Gastrocnemius medialis (tissue), 4 donors: ENCODE results near the gene CSPG4. TPM values are rescaled to one million over a fixed set of nuclear protein-coding genes. Genes with fewer than 3 reads are reported as not detected.
A peak's percentile ranks its signal among the peaks of the same experiment; 100 is the strongest.
"Not testable (repeated sequence)": the region's sequence is repeated elsewhere in the genome, so short reads cannot be mapped to it uniquely, and the experiment has no call there.

Source experiments
- ATAC-seq, 2 donors: fragments of 150-250 bp; one replicate each; pipeline ENCODE4 v1.9.1; 2016
- DNase-seq, 2 donors: peaks; one replicate each; pipeline ENCODE4 v3.0.0-alpha.2; 2019
- H3K27ac ChIP-seq, 4 donors: fragments of 200-600 bp; sonication (generic); 1 replicate in 1 of 4; 2 replicates in 3 of 4; pipeline ENCODE4 v1.5.1; 2016 to 2018; ENCODE audit warnings: mild to moderate bottlenecking in 2 of 4, moderate library complexity in 1 of 4
- H3K27me3 ChIP-seq, 3 donors: fragments of 200-600 bp; sonication (generic) in 2 of 3; 1 replicate in 1 of 3; 2 replicates in 2 of 3; pipeline versions ENCODE4 v1.5.1 to v1.6.0; 2016 to 2019; ENCODE audit warnings: mild to moderate bottlenecking in 1 of 3, moderate library complexity in 1 of 3
- H3K36me3 ChIP-seq, 2 donors: fragments of 200-600 bp; sonication (generic) in 1 of 2; one replicate each; pipeline ENCODE4 v1.5.1; 2017 to 2018
- H3K4me1 ChIP-seq, 2 donors: fragments of 200-600 bp; sonication (generic) in 1 of 2; one replicate each; pipeline ENCODE4 v1.5.1; 2016 to 2017; ENCODE audit warnings: mild to moderate bottlenecking in 2 of 2
- H3K4me3 ChIP-seq, 4 donors: fragments of 200-600 bp; sonication (generic) in 3 of 4; 1 replicate in 1 of 4; 2 replicates in 3 of 4; pipeline ENCODE4 v1.5.1; 2016 to 2019; ENCODE audit warnings: mild to moderate bottlenecking in 2 of 4
- H3K9me3 ChIP-seq, 3 donors: fragments of 200-600 bp; sonication (generic) in 2 of 3; 1 replicate in 1 of 3; 2 replicates in 2 of 3; pipeline ENCODE4 v1.5.1; 2016 to 2019
- CTCF ChIP-seq, 5 experiments: fragments of 450-650 bp in 3 of 5; fragments of 200-600 bp in 2 of 5; sonication (generic) in 2 of 5; IDR thresholded peaks in 4 of 5; conservative IDR thresholded peaks in 1 of 5; 1 replicate in 4 of 5; 2 replicates in 1 of 5; pipeline ENCODE4 v1.5.1; 2016 to 2019; ENCODE audit warnings: antibody characterized with exemption in 5 of 5, mild to moderate bottlenecking in 3 of 5, moderate library complexity in 3 of 5
- POLR2A ChIP-seq, 2 donors: fragments of 450-650 bp; IDR thresholded peaks; one replicate each; pipeline ENCODE4 v1.6.1; 2017; ENCODE audit warnings: antibody characterized with exemption in 2 of 2, mild to moderate bottlenecking in 2 of 2, moderate library complexity in 2 of 2
- in situ Hi-C, 4 donors: fragments of 200-750 bp; cut with MboI; loops; one replicate each; pipeline versions ENCODE4 v1.15.0 to v1.8.0; 2017; ENCODE audit warnings: low sequenced_read_pairs in 4 of 4
- intact Hi-C: fragments of 100-400 bp; cut with DNase I; formaldehyde crosslinking; loops from one replicate; pipeline ENCODE4 v1.15.1; 2023; ENCODE audit warnings: low total_unique reads
- total RNA-seq, 4 donors: library from RNA; depleted of rRNA; stranded (reverse); fragments of >200 nt; gene quantifications; one replicate each; pipeline versions ENCODE4 v1.1.0 to v1.2.3, GENCODE V29; 2016

Gene CSPG4
- total RNA-seq, 4 donors from 2014 or later: 38.2 to 145 (median 88.5) TPM

- H3K4me3 ChIP-seq: peak overlapping the region; percentile 75 to 97 (median 82)
- in situ Hi-C loops (loop anchor here in 3 of 4 donors (5.0 to 25.0 kb wide), 2 partner anchors 38 to 277 kb away; partner anchors contain the start of gene MAN2C1 (in 2 of the 3)), intact Hi-C loops (loop anchor here (2.0 to 10.0 kb wide), 2 partner anchors 36 to 96 kb away; no protein-coding TSS in a partner anchor)
- H3K27ac ChIP-seq: peak overlapping the region; percentile 87 to 95 (median 92)
- no peak for ATAC-seq
- TF ChIP-seq POLR2A (IDR thresholded peaks at IDR 0.05): no peak
- no peak for TF ChIP-seq CTCF (IDR thresholded peaks at IDR 0.05 in 4 of 5, conservative IDR thresholded peaks at IDR 0.05 in 1 of 5)
- no peaks in the 10 kb centered on the region for H3K27me3 ChIP-seq
- DNase-seq: no peak
- H3K36me3 ChIP-seq: no peaks in the 10 kb centered on the region
- peaks cover 26 to 28% of the 10 kb centered on the region in 2 donors for H3K4me1 ChIP-seq
- no peaks in the 10 kb centered on the region for H3K9me3 ChIP-seq
Observed at GRCh38 chr15:75639191-75639708, 73.4 kb downstream of the CSPG4 start.

- TF ChIP-seq POLR2A (IDR thresholded peaks at IDR 0.05) (no peak), CTCF (IDR thresholded peaks at IDR 0.05 in 4 of 5, conservative IDR thresholded peaks at IDR 0.05 in 1 of 5) (no peak)
- in situ Hi-C loops: loop anchor here in 3 of 4 donors (5.0 to 25.0 kb wide), 2 partner anchors 40 to 275 kb away; partner anchors contain the start of gene MAN2C1 (in 2 of the 3)
Observed at GRCh38 chr15:75637245-75638009, 75.2 kb downstream of the CSPG4 start.

DNA sequence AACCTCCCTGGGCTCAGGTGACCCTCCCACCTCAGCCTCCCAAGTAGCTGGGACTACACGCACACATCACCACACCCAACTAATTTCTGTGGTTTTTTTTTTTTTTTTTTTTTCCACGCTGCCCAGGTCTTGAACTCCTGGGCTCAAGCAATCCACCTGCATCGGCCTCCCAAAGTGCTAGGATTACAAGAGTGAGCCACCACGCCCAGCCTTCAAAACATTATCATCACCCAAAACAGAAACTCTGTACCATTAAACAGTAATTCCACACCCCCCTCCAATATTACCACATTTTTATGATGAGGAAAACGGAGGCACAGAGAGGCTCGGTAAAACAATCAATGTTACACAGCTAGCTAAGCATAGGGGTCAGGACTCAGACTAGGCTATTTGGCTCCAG lies 76.6 kb downstream of the CSPG4 start:
- intact Hi-C loops: loop anchor here (10.0 kb wide), 1 partner anchor 99 kb away; no protein-coding TSS in a partner anchor
- no peaks in the 10 kb centered on the region for H3K36me3 ChIP-seq
- DNase-seq: no peak
- H3K27me3 ChIP-seq: no peaks in the 10 kb centered on the region
- no peaks in the 10 kb centered on the region for H3K9me3 ChIP-seq
- TF ChIP-seq CTCF (IDR thresholded peaks at IDR 0.05 in 4 of 5, conservative IDR thresholded peaks at IDR 0.05 in 1 of 5) (no peak), POLR2A (IDR thresholded peaks at IDR 0.05) (no peak)
- no peak overlapping the region for H3K4me3 ChIP-seq
- H3K27ac ChIP-seq: no peak overlapping the region
- in situ Hi-C loops: loop anchor here in 3 of 4 donors (5.0 to 25.0 kb wide), 2 partner anchors 41 to 274 kb away; partner anchors contain the start of gene MAN2C1 (in 2 of the 3)
- H3K4me1 ChIP-seq: peaks cover 26 to 28% of the 10 kb centered on the region in 2 donors
- no peak for ATAC-seq

More at GRCh38 chr15:75637245-75638009, 75.2 kb downstream of the CSPG4 start:
- Histone ChIP-seq H3K9me3 (no peaks in the 10 kb centered on the region), H3K4me3 (peak overlapping the region in 2 of 4 donors; percentile 26 to 79), H3K4me1 (peaks cover 26 to 28% of the 10 kb centered on the region in 2 donors), H3K36me3 (no peaks in the 10 kb centered on the region), H3K27ac (peak overlapping the region; percentile 87 to 95 (median 92)), H3K27me3 (no peaks in the 10 kb centered on the region)
- DNase-seq (no peak), ATAC-seq (no peak)
- intact Hi-C loops: loop anchor here (2.0 to 10.0 kb wide), 2 partner anchors 37 to 97 kb away; no protein-coding TSS in a partner anchor

- peaks cover 18 to 22% of the 10 kb centered on the region in 2 donors for H3K4me1 ChIP-seq
- not testable (repeated sequence) for H3K27me3 ChIP-seq, H3K27ac ChIP-seq, H3K36me3 ChIP-seq, ATAC-seq, DNase-seq, H3K4me3 ChIP-seq, H3K9me3 ChIP-seq
- intact Hi-C loops: loop anchor here (10.0 kb wide), 1 partner anchor 101 kb away; no protein-coding TSS in a partner anchor
- in situ Hi-C loops: loop anchor here in 2 of 4 donors (25.0 kb wide), 1 partner anchor 272 kb away; the partner anchor contains the start of gene MAN2C1 (in 2 of the 2)
Observed at GRCh38 chr15:75633922-75634321, 78.7 kb downstream of the CSPG4 start.
